HepG2 (cell line): Measurements from ENCODE around the gene TPBG. TPM values are rescaled to one million over a fixed set of nuclear protein-coding genes. Genes with fewer than 3 reads are reported as not detected.

Experiments
- ATAC-seq: fragments of 200-7000 bp; cut with Tn5 transposase; 3 replicates; pipeline ENCODE4 v1.9.1; 2020; ENCODE audit warnings: mild to moderate bottlenecking, moderate library complexity
- BruUV-seq: library from RNA; stranded (reverse); fragments of 400-500 nt; replicated peaks from 2 replicates; lab custom pipeline; 2021; lab: Mats Ljungman, UMichigan
- CTCF ChIA-PET: fragments of 300-600 bp; formaldehyde crosslinking; extraction: SDS; loops from one replicate; lab custom pipeline; 2021; ENCODE audit warnings: low total read pairs, inconsistent platforms, low intra/inter-chr PET ratio; lab: Yijun Ruan, JAX
- POLR2A ChIA-PET: fragments of 350-600 bp; sonication (Branson Sonifier 250); formaldehyde crosslinking; loops from one replicate; lab custom pipeline; 2020; ENCODE audit warnings: antibody characterized with exemption, inconsistent platforms; lab: Yijun Ruan, JAX
- DNase-seq: peaks from one replicate; pipeline ENCODE4 v3.0.0-alpha.2; 2015; ENCODE audit warnings: low spot score
- FAIRE-seq: peaks from 3 replicates; lab custom pipeline; 2011; peaks lifted over from hg19 to GRCh38; lab: Jason Lieb, UNC
- H2AFZ ChIP-seq: one replicate; pipeline ENCODE4 v1.6.1; 2011; ENCODE audit warnings: low read length, inconsistent platforms
- H3K27ac ChIP-seq: fragments of 300-600 bp; 3 replicates; pipeline ENCODE4 v1.8.0; 2011; ENCODE audit warnings: mixed run types, mild to moderate bottlenecking, mixed read lengths, low read length, inconsistent platforms; ENCODE audit not compliant: insufficient read depth; ENCODE audit errors: extremely low read length
- H3K27me3 ChIP-seq, 2 experiments: fragments of 200-600 bp in 1 of 2; 2 replicates in 1 of 2; 3 replicates in 1 of 2; pipeline versions ENCODE4 v1.6.0 to v1.8.0; 2011; ENCODE audit warnings: low read length in 2 of 2, mild to moderate bottlenecking in 2 of 2, moderate library complexity in 2 of 2, inconsistent platforms in 1 of 2; ENCODE audit not compliant: insufficient read depth in 2 of 2, control insufficient read depth in 1 of 2
- H3K36me3 ChIP-seq, 2 experiments: fragments of 200-600 bp in 1 of 2; replicated peaks in 1 of 2; 2 replicates in 1 of 2; 3 replicates in 1 of 2; pipeline versions ENCODE4 v1.5.1 to v1.8.0; 2011; ENCODE audit warnings: low read length in 2 of 2, inconsistent platforms in 1 of 2; ENCODE audit not compliant: insufficient read depth in 2 of 2, control insufficient read depth in 1 of 2
- H3K4me1 ChIP-seq: 2 replicates; pipeline ENCODE4 v1.5.1; 2012; ENCODE audit warnings: low read length, inconsistent platforms; ENCODE audit not compliant: insufficient read depth
- H3K4me2 ChIP-seq: 2 replicates; pipeline ENCODE4 v1.6.0; 2011; ENCODE audit warnings: low read depth, low read length, inconsistent platforms
- H3K4me3 ChIP-seq, 3 experiments: fragments of 200-600 bp in 1 of 3; sonication (generic), shearing (Covaris generic) in 1 of 3; replicated peaks in 1 of 3; 2 replicates each; pipeline ENCODE4 v1.5.1; 2011 to 2016; ENCODE audit warnings: low read length in 3 of 3, inconsistent platforms in 2 of 3, low read depth in 2 of 3, mild to moderate bottlenecking in 2 of 3, control low read depth in 1 of 3, mixed read lengths in 1 of 3; ENCODE audit not compliant: insufficient read depth in 1 of 3
- H3K79me2 ChIP-seq: one replicate; pipeline ENCODE4 v1.6.1; 2011; ENCODE audit warnings: low read length, inconsistent platforms; ENCODE audit not compliant: insufficient read depth
- H3K9ac ChIP-seq: 2 replicates; pipeline ENCODE4 v1.6.0; 2011; ENCODE audit warnings: mild to moderate bottlenecking, low read depth, low read length, inconsistent platforms; ENCODE audit not compliant: insufficient read depth
- H3K9me3 ChIP-seq: 2 replicates; pipeline ENCODE4 v1.5.1; 2012; ENCODE audit warnings: mild to moderate bottlenecking, low read length
- H4K20me1 ChIP-seq: 2 replicates; pipeline ENCODE4 v1.6.0; 2011; ENCODE audit warnings: inconsistent platforms, mild to moderate bottlenecking, low read length, moderate library complexity; ENCODE audit not compliant: insufficient read depth
- BORCS8-MEF2B ChIP-seq: sonication (generic); formaldehyde crosslinking; IDR thresholded peaks from 2 replicates; pipeline ENCODE4 v1.8.0; 2022; ENCODE audit warnings: mild to moderate bottlenecking, missing genetic modification reagents
- HNRNPLL ChIP-seq: fragments of 200-400 bp; formaldehyde crosslinking; IDR thresholded peaks from 2 replicates; pipeline ENCODE4 v1.6.1; 2017; ENCODE audit warnings: mild to moderate bottlenecking, low read depth, low read length; ENCODE audit not compliant: poor library complexity, severe bottlenecking
- IRX3 ChIP-seq: sonication (generic); formaldehyde crosslinking; IDR thresholded peaks from 2 replicates; pipeline ENCODE4 v1.8.1; 2023; ENCODE audit warnings: mild to moderate bottlenecking, low read depth, missing genetic modification reagents, borderline replicate concordance
- WGBS: methylation state at CpG from one replicate; pipeline ENCODE4 v1.1.6; 2017; ENCODE audit warnings: low lambda C conversion rate; 5-methylcytosine and 5-hydroxymethylcytosine counted together
- in situ Hi-C: cut with HindIII; loops from 2 replicates; pipeline ENCODE4 v1.10.0; 2017; ENCODE audit warnings: low pct_unique_long_range_greater_than_20kb; ENCODE audit not compliant: extremely low pct_ligation_motif_present
- intact Hi-C: fragments of 100-400 bp; cut with micrococcal nuclease; formaldehyde crosslinking; loops from one replicate; pipeline ENCODE4 v1.10.0; 2022; ENCODE audit not compliant: unreplicated experiment
- polyA plus RNA-seq, 8 experiments: library from polyadenylated mRNA; depleted of rRNA in 3 of 8; stranded (reverse) in 7 of 8; unstranded in 1 of 8; fragments of >200 nt; fragmentation: Illumina TruSeq in 4 of 8; extraction: Trizol in 4 of 8; gene quantifications; 2 replicates each; pipeline versions ENCODE4 v1.2.1 to v1.2.3, GENCODE V29; 2011 to 2016; ENCODE audit warnings: low read depth in 4 of 8, missing spikeins in 1 of 8, mixed read lengths in 1 of 8; ENCODE audit not compliant: insufficient read depth in 1 of 8
- total RNA-seq, 5 experiments: library from RNA; depleted of rRNA; stranded (reverse); fragments of >200 nt; fragmentation: Illumina TruSeq; extraction: Trizol; gene quantifications; 2 replicates each; pipeline ENCODE4 v1.2.3, GENCODE V29; 2016; ENCODE audit warnings: low read depth in 1 of 5
- TF ChIP-seq, protein P1 (sequence below): sonication (generic); formaldehyde crosslinking; IDR thresholded peaks from 2 replicates; pipeline ENCODE4 v1.5.0; 2020; ENCODE audit warnings: missing genetic modification reagents, mild to moderate bottlenecking, borderline replicate concordance
- TF ChIP-seq, protein P2 (sequence below): sonication (generic); formaldehyde crosslinking; IDR thresholded peaks from 2 replicates; pipeline ENCODE4 v1.8.1; 2023; ENCODE audit warnings: missing genetic modification reagents, inconsistent platforms, borderline replicate concordance

TPBG gene
- total and polyA plus RNA-seq, 2 of the 13 experiments (the other 11 are each of a cell fraction or from before 2014, with no cell fraction given), result 0.73 to 0.75 TPM

DNA sequence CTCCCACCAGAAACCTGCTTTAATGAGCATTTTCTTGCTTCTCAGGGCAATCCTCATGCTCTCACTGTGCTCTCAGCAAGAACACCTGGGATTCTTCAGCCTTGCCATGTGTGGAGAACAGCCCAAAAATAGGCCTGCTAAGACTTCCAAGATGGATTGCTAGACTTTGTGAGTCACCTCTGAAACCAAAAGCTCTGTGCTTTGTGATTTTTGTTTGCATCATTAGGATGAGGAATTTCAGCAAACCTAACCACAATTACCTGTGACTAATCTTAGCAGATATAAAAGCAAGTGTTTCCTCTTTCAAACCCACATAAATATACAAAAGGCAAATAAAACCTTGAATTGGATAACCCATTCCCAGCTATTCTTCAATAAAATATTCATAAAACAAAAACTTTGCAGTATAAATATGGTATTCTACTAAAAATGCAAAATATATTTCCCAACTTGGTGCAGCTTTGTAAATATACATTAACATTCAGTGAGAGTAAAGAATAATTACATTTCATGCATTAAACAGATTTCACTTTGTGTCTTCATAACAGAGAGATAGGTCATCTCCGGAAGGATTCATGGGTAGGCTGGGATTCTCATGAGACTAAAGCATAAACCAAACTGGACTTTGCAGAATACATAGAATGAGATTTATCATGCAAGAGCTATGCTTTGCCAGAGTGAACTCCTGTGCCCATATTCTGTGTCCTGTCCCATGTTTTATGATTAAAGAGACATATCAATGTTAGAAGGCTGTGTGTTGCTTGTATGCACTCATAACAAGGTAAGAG is 33.5 kb downstream of the TPBG start (continued):
- TF ChIP-seq, protein P1, sequence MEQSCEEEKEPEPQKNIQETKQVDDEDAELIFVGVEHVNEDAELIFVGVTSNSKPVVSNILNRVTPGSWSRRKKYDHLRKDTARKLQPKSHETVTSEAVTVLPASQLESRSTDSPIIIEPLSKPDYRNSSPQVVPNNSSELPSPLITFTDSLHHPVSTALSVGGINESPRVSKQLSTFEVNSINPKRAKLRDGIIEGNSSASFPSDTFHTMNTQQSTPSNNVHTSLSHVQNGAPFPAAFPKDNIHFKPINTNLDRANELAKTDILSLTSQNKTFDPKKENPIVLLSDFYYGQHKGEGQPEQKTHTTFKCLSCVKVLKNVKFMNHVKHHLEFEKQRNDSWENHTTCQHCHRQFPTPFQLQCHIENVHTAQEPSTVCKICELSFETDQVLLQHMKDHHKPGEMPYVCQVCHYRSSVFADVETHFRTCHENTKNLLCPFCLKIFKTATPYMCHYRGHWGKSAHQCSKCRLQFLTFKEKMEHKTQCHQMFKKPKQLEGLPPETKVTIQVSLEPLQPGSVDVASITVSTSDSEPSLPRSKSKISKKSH, result no peak

DNA sequence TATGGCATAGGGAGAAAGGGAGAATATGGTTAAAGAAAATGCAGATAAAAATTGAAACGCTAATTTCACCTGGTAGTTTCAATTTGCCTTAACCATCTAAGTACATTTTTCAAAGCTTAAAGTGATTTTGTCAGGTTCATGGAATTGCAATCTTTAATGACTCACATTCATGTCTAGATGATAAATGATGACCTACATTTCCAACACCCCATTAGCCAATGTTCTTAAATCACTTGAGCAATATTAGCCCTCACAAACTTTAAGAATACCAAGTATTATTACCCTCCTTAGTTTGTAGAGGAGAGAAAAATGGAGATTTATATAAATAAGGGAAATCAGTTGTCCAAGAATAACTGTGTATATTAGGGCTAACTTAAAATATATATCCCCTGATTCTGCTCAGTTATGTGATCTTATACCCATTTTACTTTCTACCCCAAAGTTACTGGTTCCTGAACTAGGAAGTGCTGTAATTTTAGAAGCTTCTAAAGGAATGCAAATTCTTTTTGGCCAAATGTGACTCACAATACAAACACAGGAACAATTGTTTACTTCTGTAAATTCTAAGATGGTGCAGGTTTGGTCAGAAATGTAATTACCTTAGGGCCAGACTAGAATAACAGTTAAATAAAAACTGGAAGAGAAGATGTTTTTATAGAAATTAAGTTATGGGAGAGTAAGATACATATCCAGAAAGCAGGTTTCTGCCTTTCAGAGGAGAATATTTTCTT is 34.5 kb downstream of the TPBG start:
- FAIRE-seq (no peak), DNase-seq (no peak), ATAC-seq (no peak)
- TF ChIP-seq BORCS8-MEF2B (CRISPR knock-in tag) (no peak), HNRNPLL (no peak), IRX3 (CRISPR knock-in tag) (no peak)
- TF ChIP-seq, protein P2, sequence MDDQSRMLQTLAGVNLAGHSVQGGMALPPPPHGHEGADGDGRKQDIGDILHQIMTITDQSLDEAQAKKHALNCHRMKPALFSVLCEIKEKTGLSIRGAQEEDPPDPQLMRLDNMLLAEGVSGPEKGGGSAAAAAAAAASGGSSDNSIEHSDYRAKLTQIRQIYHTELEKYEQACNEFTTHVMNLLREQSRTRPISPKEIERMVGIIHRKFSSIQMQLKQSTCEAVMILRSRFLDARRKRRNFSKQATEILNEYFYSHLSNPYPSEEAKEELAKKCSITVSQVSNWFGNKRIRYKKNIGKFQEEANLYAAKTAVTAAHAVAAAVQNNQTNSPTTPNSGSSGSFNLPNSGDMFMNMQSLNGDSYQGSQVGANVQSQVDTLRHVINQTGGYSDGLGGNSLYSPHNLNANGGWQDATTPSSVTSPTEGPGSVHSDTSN (CRISPR knock-in tag), result no peak
- H3K79me2 ChIP-seq, result no peaks in the 10 kb centered on the region
- no peaks in the 10 kb centered on the region for H3K36me3 ChIP-seq
- no TSS peak for BruUV-seq
- no peak overlapping the region for H2AFZ ChIP-seq
- POLR2A ChIA-PET, result no interaction called here
- no peaks in the 10 kb centered on the region for H4K20me1 ChIP-seq
- 5% methylated on average over 1 of the region's 1 CpG for WGBS
- CTCF ChIA-PET, result no interaction called here
- H3K27ac ChIP-seq, result no peak overlapping the region
- no peak overlapping the region for H3K9ac ChIP-seq
- in situ Hi-C loops (no loop called here), intact Hi-C loops (loop anchor here (2.0 kb wide), 1 partner anchor 31 kb away; no protein-coding TSS in a partner anchor)
- H3K4me1 ChIP-seq, result no peaks in the 10 kb centered on the region
- H3K4me2 ChIP-seq, result no peak overlapping the region
- no peak overlapping the region for H3K4me3 ChIP-seq
- H3K9me3 ChIP-seq, result no peaks in the 10 kb centered on the region
- no peaks in the 10 kb centered on the region for H3K27me3 ChIP-seq
